ENCODE data around the gene ACAD8.

ACAD8 gene

GRCh38 chr11:134246100-134246499 lies 7.3 kb upstream of the ACAD8 start:
- no peak overlapping the region for H3K27ac ChIP-seq
- DNase-seq (ENCODE audit: low spot score): no peak
- no peak for TF ChIP-seq CTCF (conservative IDR thresholded peaks at IDR 0.05; ENCODE audit: low read depth)
- POLR2A ChIA-PET (ENCODE audit: low non-redundant PET): no interaction called here
- CTCF ChIA-PET: no interaction called here

GRCh38 chr11:134246678-134247077 lies 6.7 kb upstream of the ACAD8 start:
- no peak overlapping the region for H3K27ac ChIP-seq
- ChIA-PET POLR2A (ENCODE audit: low non-redundant PET) (no interaction called here), CTCF (no interaction called here)
- no peak for TF ChIP-seq CTCF (conservative IDR thresholded peaks at IDR 0.05; ENCODE audit: low read depth)
- no peak for DNase-seq (ENCODE audit: low spot score)

- POLR2A ChIA-PET (ENCODE audit: low non-redundant PET): no interaction called here
- CTCF ChIA-PET: no interaction called here
- H3K27ac ChIP-seq: no peak overlapping the region
- TF ChIP-seq CTCF (conservative IDR thresholded peaks at IDR 0.05; ENCODE audit: low read depth): no peak
- DNase-seq (ENCODE audit: low spot score): no peak
Measured at GRCh38 chr11:134248910-134249480, 4.4 kb upstream of the ACAD8 start.

- CTCF ChIA-PET: no interaction called here
- H3K27ac ChIP-seq: no peak overlapping the region
- DNase-seq (ENCODE audit: low spot score): no peak
Measured at GRCh38 chr11:134250246-134250645, 3.1 kb upstream of the ACAD8 start.

GRCh38 chr11:134250675-134251074 lies 2.7 kb upstream of the ACAD8 start:
- DNase-seq (ENCODE audit: low spot score): no peak
- ChIA-PET CTCF (interaction anchor here (2.1 kb wide), 1 partner anchor 11 kb away, joined by 9 read pairs; no protein-coding TSS in a partner anchor), POLR2A (ENCODE audit: low non-redundant PET) (interaction anchor here (1.3 kb wide), 1 partner anchor 26 kb away, joined by 3 read pairs; the partner anchor contains the start of genes NCAPD3 and VPS26B)
- H3K27ac ChIP-seq: no peak overlapping the region
- TF ChIP-seq CTCF (conservative IDR thresholded peaks at IDR 0.05; ENCODE audit: low read depth): no peak

More at GRCh38 chr11:134250246-134250645, 3.1 kb upstream of the ACAD8 start:
- POLR2A ChIA-PET (ENCODE audit: low non-redundant PET): no interaction called here
- TF ChIP-seq CTCF (conservative IDR thresholded peaks at IDR 0.05; ENCODE audit: low read depth): no peak

GRCh38 chr11:134252346-134253187 lies 801 bp upstream of the ACAD8 start:
- ChIA-PET CTCF (interaction anchor here (2.1 kb wide), 1 partner anchor 9 kb away, joined by 9 read pairs; no protein-coding TSS in a partner anchor), POLR2A (ENCODE audit: low non-redundant PET) (no interaction called here)
- DNase-seq (ENCODE audit: low spot score): peak; percentile 27
- TF ChIP-seq CTCF (conservative IDR thresholded peaks at IDR 0.05; ENCODE audit: low read depth): no peak
- peak overlapping the region; percentile 67 for H3K27ac ChIP-seq

Data from RWPE1 (cell line).